HL-60/S4 (cell line): ENCODE measurements around the gene PCSK6.
"Not testable (repeated sequence)": the region's sequence is repeated elsewhere in the genome, so short reads cannot be mapped to it uniquely, and the experiment has no call there.

Experiments
- in situ Hi-C: fragments of 300-500 bp; cut with MboI; formaldehyde crosslinking; loops from 2 replicates; pipeline ENCODE4 v1.14.3; 2022; ENCODE audit warnings: low sequenced_read_pairs

PCSK6 gene

GRCh38 chr15:101287342-101287741 is 202.2 kb downstream of the PCSK6 start:
- in situ Hi-C loops: not testable (repeated sequence)

DNA sequence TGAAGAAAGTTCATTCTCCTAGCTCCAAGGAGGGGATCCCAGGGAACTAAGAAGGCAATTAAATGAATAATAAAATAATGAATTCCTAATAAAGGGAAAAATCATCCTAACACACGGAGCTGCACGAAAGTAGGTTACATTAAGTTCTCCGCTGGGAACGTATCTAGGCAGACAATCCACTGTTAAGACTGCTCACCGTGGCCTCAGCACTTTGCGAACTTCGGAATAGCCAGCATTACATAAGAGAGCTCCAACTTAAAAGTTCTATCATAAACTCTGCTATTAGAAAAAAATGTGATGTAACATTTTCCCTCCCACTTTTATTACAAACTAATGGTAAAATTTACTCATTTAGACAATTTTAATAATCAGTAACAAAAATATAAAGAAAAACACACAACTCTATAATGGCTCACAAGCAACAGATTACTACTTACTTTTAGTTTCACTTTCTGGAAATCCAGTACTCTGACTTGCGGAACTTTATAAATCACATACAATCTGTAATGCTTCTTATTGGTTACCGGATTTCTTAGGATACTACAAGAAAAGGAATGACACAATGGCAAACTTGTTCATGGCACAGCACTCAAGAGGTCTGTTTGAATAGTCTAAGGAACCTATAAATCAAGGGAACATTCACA is 202.9 kb downstream of the PCSK6 start:
- in situ Hi-C loops: no loop called here

DNA sequence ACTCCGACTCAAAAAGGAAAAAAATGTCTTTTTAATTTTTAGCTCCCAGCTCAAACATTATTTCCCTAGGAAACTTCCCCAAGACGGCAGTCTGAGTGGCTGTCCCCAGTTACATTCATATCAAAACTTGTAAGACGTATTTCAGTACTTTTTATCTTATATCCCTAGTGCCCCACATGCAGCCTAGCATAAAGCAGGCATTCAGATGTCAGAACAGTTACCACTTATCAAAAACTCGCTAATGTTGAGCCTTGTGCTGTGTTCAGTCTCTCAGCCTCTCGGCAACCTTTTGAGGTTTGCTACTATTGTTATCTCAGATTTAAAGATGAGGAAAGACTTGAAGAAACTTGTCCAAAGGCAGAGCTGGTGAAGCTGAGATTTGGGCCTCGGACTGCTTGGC is 205.6 kb downstream of the PCSK6 start:
- in situ Hi-C loops: no loop called here

GRCh38 chr15:101280007-101280406 is 209.5 kb downstream of the PCSK6 start:
- in situ Hi-C loops: no loop called here

- in situ Hi-C loops: no loop called here
Measured at GRCh38 chr15:101277943-101278564, 211.5 kb downstream of the PCSK6 start.

GRCh38 chr15:101277038-101277822 is 212.3 kb downstream of the PCSK6 start, which contains the start of gene SELENOS:
Gene SELENOS (minus strand): TSS chr15:101277485. CDS start chr15:101277417, 68 bp downstream.
- in situ Hi-C loops: no loop called here

DNA sequence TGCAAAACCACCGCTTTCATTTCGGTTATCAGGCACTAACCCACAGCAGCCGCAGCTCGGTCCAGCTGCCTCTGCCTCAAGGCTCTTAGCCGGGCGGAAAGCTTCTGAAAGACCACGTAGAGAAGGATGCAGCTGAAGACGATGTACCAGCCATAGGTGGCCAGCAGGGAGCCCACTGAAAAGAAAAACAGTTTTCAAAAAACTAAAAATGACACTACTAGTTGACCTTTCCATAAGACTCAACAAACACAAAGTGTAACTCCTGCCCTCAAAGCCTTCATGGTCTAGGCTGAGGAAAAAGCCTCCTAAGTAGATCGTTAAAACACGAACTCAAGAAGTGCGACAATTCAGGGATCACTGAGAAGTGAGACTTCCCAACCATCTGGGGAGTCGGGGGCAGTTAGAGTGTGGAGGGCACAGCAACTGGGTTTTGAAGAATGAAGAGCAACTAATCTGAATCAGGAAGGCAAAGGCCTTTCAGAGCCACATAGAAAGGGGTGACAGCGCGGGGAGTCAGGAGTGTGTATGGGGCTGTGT is 212.9 kb downstream of the PCSK6 start:
- in situ Hi-C loops: no loop called here

GRCh38 chr15:101275018-101275417 is 214.5 kb downstream of the PCSK6 start:
- in situ Hi-C loops: no loop called here

GRCh38 chr15:101273534-101273933 is 216.0 kb downstream of the PCSK6 start:
- in situ Hi-C loops: loop anchor here (25.0 kb wide), 3 partner anchors 361 to 936 kb away; partner anchors contain the start of genes ADAMTS17 and LRRK1

- in situ Hi-C loops: loop anchor here (25.0 kb wide), 3 partner anchors 360 to 935 kb away; partner anchors contain the start of genes ADAMTS17 and LRRK1
Measured at GRCh38 chr15:101272584-101272983, 216.9 kb downstream of the PCSK6 start.

- in situ Hi-C loops: loop anchor here (25.0 kb wide), 3 partner anchors 357 to 932 kb away; partner anchors contain the start of genes ADAMTS17 and LRRK1
Measured at GRCh38 chr15:101269479-101270223, 219.9 kb downstream of the PCSK6 start.

GRCh38 chr15:101267320-101268104 is 222.0 kb downstream of the PCSK6 start:
- in situ Hi-C loops: loop anchor here (25.0 kb wide), 3 partner anchors 355 to 930 kb away; partner anchors contain the start of genes ADAMTS17 and LRRK1

GRCh38 chr15:101266787-101267186 is 222.7 kb downstream of the PCSK6 start:
- in situ Hi-C loops: loop anchor here (25.0 kb wide), 3 partner anchors 354 to 929 kb away; partner anchors contain the start of genes ADAMTS17 and LRRK1

DNA sequence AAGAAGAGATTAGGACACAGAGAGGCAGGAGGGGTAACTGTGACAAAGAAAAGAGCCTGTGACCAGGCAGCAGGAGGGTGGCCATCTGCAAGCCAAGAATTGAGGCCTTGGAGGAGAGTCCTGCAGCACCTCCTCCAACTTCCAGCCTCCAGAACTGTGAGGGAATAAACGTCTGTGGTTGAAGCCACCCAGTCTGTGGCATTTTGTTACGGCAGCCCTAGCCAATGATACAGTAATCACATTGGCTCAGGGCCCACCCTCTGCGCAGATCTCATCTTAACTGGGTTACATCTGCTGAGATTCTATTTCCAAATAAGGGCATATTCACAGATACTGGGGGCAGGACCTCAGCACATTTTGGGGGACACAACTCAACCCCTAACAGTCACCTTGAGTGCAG is 223.5 kb downstream of the PCSK6 start:
- in situ Hi-C loops: loop anchor here (25.0 kb wide), 3 partner anchors 354 to 929 kb away; partner anchors contain the start of genes ADAMTS17 and LRRK1

DNA sequence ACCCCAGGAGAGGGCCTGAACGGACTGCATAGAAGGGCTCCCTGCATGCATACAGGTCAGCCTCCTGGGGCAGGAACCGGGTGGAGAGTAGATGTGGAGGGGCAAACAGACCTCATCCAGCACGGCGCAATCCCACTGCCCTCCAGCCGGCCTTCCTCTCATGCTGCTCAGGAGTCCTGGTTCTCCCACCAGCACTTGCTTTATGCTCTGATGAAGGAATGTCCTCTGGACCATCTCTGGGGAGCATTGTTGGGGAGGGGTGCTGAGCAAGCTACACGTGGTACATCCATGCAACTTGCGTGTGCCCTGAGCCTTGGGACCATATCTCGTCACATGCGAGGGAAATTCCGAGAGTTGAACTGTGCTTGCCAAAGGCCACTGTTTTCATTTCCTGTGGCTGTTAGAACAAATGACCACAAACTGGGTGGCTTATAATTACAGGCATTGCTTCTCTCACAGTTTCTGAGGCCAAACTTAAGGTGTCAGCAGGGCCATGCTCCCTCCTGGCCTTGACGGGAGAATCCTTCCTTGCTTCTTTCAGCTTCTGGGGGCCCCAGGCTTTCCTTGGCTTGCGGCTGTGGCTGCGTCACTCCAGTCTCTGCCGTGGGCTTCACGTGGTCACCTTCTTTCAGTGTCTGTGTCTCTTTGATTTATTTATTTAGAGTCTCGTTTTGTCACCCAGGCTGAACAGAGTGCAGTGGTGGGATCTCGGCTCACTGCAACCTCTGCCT is 224.4 kb downstream of the PCSK6 start:
- in situ Hi-C loops: loop anchor here (25.0 kb wide), 3 partner anchors 353 to 928 kb away; partner anchors contain the start of genes ADAMTS17 and LRRK1

DNA sequence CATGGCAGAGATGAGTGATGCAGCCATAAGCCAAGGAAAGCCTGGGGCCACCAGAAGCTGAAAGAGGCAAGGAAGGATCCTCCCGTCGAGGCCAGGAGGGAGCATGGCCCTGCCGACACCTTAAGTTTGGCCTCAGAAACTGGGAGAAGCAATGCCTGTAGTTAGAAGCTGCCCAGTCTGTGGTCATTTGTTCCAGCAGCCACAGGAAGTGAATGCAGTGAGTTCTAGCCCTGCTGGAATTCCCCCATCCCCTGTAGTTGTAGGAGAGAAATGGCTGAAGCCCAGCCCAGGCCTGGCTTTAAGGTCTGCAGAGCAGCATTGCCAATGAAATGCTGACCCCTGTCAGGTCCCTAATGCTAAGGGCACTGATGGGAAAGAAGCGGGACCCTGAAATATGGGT is 225.5 kb downstream of the PCSK6 start:
- in situ Hi-C loops: loop anchor here (25.0 kb wide), 3 partner anchors 352 to 927 kb away; partner anchors contain the start of genes ADAMTS17 and LRRK1

GRCh38 chr15:101262551-101262950 is 227.0 kb downstream of the PCSK6 start:
- in situ Hi-C loops: loop anchor here (25.0 kb wide), 3 partner anchors 350 to 925 kb away; partner anchors contain the start of genes ADAMTS17 and LRRK1
